WTC11 (cell line): ENCODE measurements around the gene COX7B2. TPM values are rescaled to one million over a fixed set of nuclear protein-coding genes. Genes with fewer than 3 reads are reported as not detected.

Source experiments
- ATAC-seq: fragments of 200-7000 bp; cut with Tn5 transposase; 2 replicates; pipeline ENCODE4 v1.10.0; 2021; ENCODE audit warnings: mild to moderate bottlenecking, moderate library complexity
- CTCF ChIA-PET: fragments of 300-600 bp; sonication (Branson Sonifier 250); formaldehyde crosslinking; loops from one replicate; lab custom pipeline; 2021; ENCODE audit warnings: antibody characterized with exemption; lab: Charles Lee
- POLR2A ChIA-PET: fragments of 350-600 bp; sonication (Branson Sonifier 250); formaldehyde crosslinking; loops from one replicate; lab custom pipeline; 2021; ENCODE audit warnings: antibody characterized with exemption; lab: Charles Lee
- DNase-seq: peaks from one replicate; pipeline ENCODE4 v3.0.0; 2021; ENCODE audit warnings: low spot score
- H3K27ac Mint-ChIP-seq: 2 replicates; pipeline ENCODE4 v1.8.0; 2021; ENCODE audit warnings: mixed read lengths
- H3K27me3 Mint-ChIP-seq: 2 replicates; pipeline ENCODE4 v1.8.0; 2021; ENCODE audit warnings: low read depth, mild to moderate bottlenecking, moderate library complexity, mixed read lengths
- H3K36me3 Mint-ChIP-seq: 2 replicates; pipeline ENCODE4 v1.8.0; 2021; ENCODE audit warnings: mixed read lengths
- H3K4me1 Mint-ChIP-seq: 2 replicates; pipeline ENCODE4 v1.8.0; 2022; ENCODE audit warnings: mixed read lengths
- H3K4me3 Mint-ChIP-seq: 2 replicates; pipeline ENCODE4 v1.8.0; 2021; ENCODE audit warnings: mild to moderate bottlenecking, moderate library complexity, mixed read lengths
- H3K9me3 Mint-ChIP-seq: 2 replicates; pipeline ENCODE4 v1.8.0; 2021; ENCODE audit warnings: mixed read lengths
- CBFB ChIP-seq: sonication (generic); formaldehyde crosslinking; IDR thresholded peaks from 2 replicates; pipeline ENCODE4 v1.8.1; 2022; ENCODE audit warnings: mild to moderate bottlenecking, low read depth, missing genetic modification reagents
- EMX1 ChIP-seq: fragments of 250-450 bp; sonication (Bioruptor Pico); IDR thresholded peaks from 2 replicates; pipeline ENCODE4 v1.8.0; 2021; ENCODE audit warnings: mild to moderate bottlenecking
- GRHL2 ChIP-seq: fragments of 250-450 bp; sonication (Bioruptor Pico); IDR thresholded peaks from 2 replicates; pipeline ENCODE4 v1.8.0; 2022; ENCODE audit warnings: mild to moderate bottlenecking, moderate library complexity; ENCODE audit not compliant: insufficient replicate concordance, severe bottlenecking
- MYBL2 ChIP-seq: sonication (generic); formaldehyde crosslinking; IDR thresholded peaks from 2 replicates; pipeline ENCODE4 v1.8.1; 2023; ENCODE audit warnings: mild to moderate bottlenecking, moderate library complexity, missing genetic modification reagents
- NFATC4 ChIP-seq: fragments of 250-450 bp; sonication (Bioruptor Pico); IDR thresholded peaks from 2 replicates; pipeline ENCODE4 v1.9.0; 2021; ENCODE audit warnings: mild to moderate bottlenecking
- ZNF263 ChIP-seq: sonication (generic); formaldehyde crosslinking; IDR thresholded peaks from 2 replicates; pipeline ENCODE4 v1.8.1; 2022; ENCODE audit warnings: low read depth, mild to moderate bottlenecking, moderate library complexity, missing genetic modification reagents
- ZNF317 ChIP-seq: sonication (generic); formaldehyde crosslinking; IDR thresholded peaks from 2 replicates; pipeline ENCODE4 v1.8.1; 2023; ENCODE audit warnings: low read depth, mild to moderate bottlenecking, moderate library complexity, missing genetic modification reagents, borderline replicate concordance
- total RNA-seq: library from RNA; stranded (reverse); gene quantifications from 3 replicates; pipeline ENCODE4 v1.2.3, GENCODE V29; 2021
- TF ChIP-seq, protein P1 (sequence below): sonication (generic); formaldehyde crosslinking; conservative IDR thresholded peaks from 2 replicates; pipeline ENCODE4 v1.8.1; 2022; ENCODE audit warnings: mild to moderate bottlenecking, missing genetic modification reagents
- TF ChIP-seq, protein P2 (sequence below): sonication (generic); formaldehyde crosslinking; IDR thresholded peaks from 2 replicates; pipeline ENCODE4 v1.8.0; 2023; ENCODE audit warnings: mild to moderate bottlenecking, missing genetic modification reagents
- TF ChIP-seq, protein P3 (sequence below): sonication (generic); formaldehyde crosslinking; IDR thresholded peaks from 2 replicates; pipeline ENCODE4 v1.8.0; 2023; ENCODE audit warnings: missing genetic modification reagents
- TF ChIP-seq, protein P4 (sequence below): fragments of 250-450 bp; sonication (Bioruptor Pico); IDR thresholded peaks from 2 replicates; pipeline ENCODE4 v1.9.0; 2021; ENCODE audit warnings: mild to moderate bottlenecking, borderline replicate concordance
- TF ChIP-seq, protein P5 (sequence below): sonication (generic); formaldehyde crosslinking; IDR thresholded peaks from 2 replicates; pipeline ENCODE4 v1.8.0; 2022; ENCODE audit warnings: mild to moderate bottlenecking, missing genetic modification reagents
- TF ChIP-seq, protein P6 (sequence below): sonication (generic); formaldehyde crosslinking; IDR thresholded peaks from 2 replicates; pipeline ENCODE4 v1.8.1; 2022; ENCODE audit warnings: mild to moderate bottlenecking, missing genetic modification reagents, moderate library complexity, borderline replicate concordance
- TF ChIP-seq, protein P7 (sequence below): sonication (generic); formaldehyde crosslinking; IDR thresholded peaks from 2 replicates; pipeline ENCODE4 v1.8.1; 2023; ENCODE audit warnings: mild to moderate bottlenecking, missing genetic modification reagents, moderate library complexity
- TF ChIP-seq, protein P8 (sequence below): fragments of 250-450 bp; sonication (Bioruptor Pico); IDR thresholded peaks from 2 replicates; pipeline ENCODE4 v1.8.0; 2021; ENCODE audit warnings: mild to moderate bottlenecking
- TF ChIP-seq, protein P9 (sequence below): sonication (generic); formaldehyde crosslinking; IDR thresholded peaks from 2 replicates; pipeline ENCODE4 v1.8.0; 2023; ENCODE audit warnings: missing genetic modification reagents, mild to moderate bottlenecking, borderline replicate concordance

The COX7B2 gene
- total RNA-seq, 1 experiment from 2014 or later = not detected

DNA sequence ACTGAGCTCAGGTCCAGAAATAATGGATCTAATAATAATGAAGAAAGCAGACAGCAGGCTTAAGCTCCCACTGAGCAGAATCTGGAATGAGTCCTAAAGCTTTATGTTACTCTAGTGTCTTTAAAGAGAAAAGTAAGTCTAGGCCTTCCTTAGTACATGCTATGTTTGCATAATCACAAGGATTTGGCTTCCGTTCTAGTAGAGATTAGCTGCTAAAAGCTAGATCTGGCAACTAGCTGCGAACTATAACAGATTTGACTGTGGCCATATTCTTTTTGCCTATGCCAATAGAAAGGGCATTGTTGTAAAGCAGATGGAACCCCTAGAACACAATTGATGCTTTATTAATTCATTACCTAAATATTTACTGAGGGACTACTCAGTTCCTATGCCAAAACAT is 19.0 kb downstream of the COX7B2 start:
- ATAC-seq (no peak), DNase-seq (no peak)
- no peaks in the 10 kb centered on the region for H3K36me3 Mint-ChIP-seq
- ChIA-PET POLR2A (no interaction called here), CTCF (interaction anchor here (0.6 kb wide), 1 partner anchor 674 kb away, joined by 4 read pairs; no protein-coding TSS in a partner anchor)
- H3K4me1 Mint-ChIP-seq = no peaks in the 10 kb centered on the region
- H3K4me3 Mint-ChIP-seq = no peak overlapping the region
- H3K27ac Mint-ChIP-seq = no peak overlapping the region
- H3K27me3 Mint-ChIP-seq = no peaks in the 10 kb centered on the region
- peaks cover 26% of the 10 kb centered on the region for H3K9me3 Mint-ChIP-seq
- TF ChIP-seq CBFB (CRISPR knock-in tag) (no peak), GRHL2 (CRISPR knock-in tag) (no peak), ZNF263 (CRISPR knock-in tag) (no peak), MYBL2 (CRISPR knock-in tag) (no peak), EMX1 (no peak), NFATC4 (CRISPR knock-in tag) (no peak), ZNF317 (CRISPR knock-in tag) (no peak)
- TF ChIP-seq, protein P1, sequence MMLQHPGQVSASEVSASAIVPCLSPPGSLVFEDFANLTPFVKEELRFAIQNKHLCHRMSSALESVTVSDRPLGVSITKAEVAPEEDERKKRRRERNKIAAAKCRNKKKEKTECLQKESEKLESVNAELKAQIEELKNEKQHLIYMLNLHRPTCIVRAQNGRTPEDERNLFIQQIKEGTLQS (CRISPR knock-in tag) = no peak
- TF ChIP-seq, protein P2, sequence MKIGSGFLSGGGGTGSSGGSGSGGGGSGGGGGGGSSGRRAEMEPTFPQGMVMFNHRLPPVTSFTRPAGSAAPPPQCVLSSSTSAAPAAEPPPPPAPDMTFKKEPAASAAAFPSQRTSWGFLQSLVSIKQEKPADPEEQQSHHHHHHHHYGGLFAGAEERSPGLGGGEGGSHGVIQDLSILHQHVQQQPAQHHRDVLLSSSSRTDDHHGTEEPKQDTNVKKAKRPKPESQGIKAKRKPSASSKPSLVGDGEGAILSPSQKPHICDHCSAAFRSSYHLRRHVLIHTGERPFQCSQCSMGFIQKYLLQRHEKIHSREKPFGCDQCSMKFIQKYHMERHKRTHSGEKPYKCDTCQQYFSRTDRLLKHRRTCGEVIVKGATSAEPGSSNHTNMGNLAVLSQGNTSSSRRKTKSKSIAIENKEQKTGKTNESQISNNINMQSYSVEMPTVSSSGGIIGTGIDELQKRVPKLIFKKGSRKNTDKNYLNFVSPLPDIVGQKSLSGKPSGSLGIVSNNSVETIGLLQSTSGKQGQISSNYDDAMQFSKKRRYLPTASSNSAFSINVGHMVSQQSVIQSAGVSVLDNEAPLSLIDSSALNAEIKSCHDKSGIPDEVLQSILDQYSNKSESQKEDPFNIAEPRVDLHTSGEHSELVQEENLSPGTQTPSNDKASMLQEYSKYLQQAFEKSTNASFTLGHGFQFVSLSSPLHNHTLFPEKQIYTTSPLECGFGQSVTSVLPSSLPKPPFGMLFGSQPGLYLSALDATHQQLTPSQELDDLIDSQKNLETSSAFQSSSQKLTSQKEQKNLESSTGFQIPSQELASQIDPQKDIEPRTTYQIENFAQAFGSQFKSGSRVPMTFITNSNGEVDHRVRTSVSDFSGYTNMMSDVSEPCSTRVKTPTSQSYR (CRISPR knock-in tag) = no peak
- TF ChIP-seq, protein P3, sequence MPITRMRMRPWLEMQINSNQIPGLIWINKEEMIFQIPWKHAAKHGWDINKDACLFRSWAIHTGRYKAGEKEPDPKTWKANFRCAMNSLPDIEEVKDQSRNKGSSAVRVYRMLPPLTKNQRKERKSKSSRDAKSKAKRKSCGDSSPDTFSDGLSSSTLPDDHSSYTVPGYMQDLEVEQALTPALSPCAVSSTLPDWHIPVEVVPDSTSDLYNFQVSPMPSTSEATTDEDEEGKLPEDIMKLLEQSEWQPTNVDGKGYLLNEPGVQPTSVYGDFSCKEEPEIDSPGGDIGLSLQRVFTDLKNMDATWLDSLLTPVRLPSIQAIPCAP (CRISPR knock-in tag) = no peak
- TF ChIP-seq, protein P4, sequence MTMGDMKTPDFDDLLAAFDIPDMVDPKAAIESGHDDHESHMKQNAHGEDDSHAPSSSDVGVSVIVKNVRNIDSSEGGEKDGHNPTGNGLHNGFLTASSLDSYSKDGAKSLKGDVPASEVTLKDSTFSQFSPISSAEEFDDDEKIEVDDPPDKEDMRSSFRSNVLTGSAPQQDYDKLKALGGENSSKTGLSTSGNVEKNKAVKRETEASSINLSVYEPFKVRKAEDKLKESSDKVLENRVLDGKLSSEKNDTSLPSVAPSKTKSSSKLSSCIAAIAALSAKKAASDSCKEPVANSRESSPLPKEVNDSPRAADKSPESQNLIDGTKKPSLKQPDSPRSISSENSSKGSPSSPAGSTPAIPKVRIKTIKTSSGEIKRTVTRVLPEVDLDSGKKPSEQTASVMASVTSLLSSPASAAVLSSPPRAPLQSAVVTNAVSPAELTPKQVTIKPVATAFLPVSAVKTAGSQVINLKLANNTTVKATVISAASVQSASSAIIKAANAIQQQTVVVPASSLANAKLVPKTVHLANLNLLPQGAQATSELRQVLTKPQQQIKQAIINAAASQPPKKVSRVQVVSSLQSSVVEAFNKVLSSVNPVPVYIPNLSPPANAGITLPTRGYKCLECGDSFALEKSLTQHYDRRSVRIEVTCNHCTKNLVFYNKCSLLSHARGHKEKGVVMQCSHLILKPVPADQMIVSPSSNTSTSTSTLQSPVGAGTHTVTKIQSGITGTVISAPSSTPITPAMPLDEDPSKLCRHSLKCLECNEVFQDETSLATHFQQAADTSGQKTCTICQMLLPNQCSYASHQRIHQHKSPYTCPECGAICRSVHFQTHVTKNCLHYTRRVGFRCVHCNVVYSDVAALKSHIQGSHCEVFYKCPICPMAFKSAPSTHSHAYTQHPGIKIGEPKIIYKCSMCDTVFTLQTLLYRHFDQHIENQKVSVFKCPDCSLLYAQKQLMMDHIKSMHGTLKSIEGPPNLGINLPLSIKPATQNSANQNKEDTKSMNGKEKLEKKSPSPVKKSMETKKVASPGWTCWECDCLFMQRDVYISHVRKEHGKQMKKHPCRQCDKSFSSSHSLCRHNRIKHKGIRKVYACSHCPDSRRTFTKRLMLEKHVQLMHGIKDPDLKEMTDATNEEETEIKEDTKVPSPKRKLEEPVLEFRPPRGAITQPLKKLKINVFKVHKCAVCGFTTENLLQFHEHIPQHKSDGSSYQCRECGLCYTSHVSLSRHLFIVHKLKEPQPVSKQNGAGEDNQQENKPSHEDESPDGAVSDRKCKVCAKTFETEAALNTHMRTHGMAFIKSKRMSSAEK (CRISPR knock-in tag) = no peak
- TF ChIP-seq, protein P5, sequence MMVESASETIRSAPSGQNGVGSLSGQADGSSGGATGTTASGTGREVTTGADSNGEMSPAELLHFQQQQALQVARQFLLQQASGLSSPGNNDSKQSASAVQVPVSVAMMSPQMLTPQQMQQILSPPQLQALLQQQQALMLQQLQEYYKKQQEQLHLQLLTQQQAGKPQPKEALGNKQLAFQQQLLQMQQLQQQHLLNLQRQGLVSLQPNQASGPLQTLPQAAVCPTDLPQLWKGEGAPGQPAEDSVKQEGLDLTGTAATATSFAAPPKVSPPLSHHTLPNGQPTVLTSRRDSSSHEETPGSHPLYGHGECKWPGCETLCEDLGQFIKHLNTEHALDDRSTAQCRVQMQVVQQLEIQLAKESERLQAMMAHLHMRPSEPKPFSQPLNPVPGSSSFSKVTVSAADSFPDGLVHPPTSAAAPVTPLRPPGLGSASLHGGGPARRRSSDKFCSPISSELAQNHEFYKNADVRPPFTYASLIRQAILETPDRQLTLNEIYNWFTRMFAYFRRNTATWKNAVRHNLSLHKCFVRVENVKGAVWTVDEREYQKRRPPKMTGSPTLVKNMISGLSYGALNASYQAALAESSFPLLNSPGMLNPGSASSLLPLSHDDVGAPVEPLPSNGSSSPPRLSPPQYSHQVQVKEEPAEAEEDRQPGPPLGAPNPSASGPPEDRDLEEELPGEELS (CRISPR knock-in tag) = no peak
- TF ChIP-seq, protein P6, sequence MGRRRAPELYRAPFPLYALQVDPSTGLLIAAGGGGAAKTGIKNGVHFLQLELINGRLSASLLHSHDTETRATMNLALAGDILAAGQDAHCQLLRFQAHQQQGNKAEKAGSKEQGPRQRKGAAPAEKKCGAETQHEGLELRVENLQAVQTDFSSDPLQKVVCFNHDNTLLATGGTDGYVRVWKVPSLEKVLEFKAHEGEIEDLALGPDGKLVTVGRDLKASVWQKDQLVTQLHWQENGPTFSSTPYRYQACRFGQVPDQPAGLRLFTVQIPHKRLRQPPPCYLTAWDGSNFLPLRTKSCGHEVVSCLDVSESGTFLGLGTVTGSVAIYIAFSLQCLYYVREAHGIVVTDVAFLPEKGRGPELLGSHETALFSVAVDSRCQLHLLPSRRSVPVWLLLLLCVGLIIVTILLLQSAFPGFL = no peak
- TF ChIP-seq, protein P7, sequence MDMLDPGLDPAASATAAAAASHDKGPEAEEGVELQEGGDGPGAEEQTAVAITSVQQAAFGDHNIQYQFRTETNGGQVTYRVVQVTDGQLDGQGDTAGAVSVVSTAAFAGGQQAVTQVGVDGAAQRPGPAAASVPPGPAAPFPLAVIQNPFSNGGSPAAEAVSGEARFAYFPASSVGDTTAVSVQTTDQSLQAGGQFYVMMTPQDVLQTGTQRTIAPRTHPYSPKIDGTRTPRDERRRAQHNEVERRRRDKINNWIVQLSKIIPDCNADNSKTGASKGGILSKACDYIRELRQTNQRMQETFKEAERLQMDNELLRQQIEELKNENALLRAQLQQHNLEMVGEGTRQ (CRISPR knock-in tag) = no peak
- TF ChIP-seq, protein P8, sequence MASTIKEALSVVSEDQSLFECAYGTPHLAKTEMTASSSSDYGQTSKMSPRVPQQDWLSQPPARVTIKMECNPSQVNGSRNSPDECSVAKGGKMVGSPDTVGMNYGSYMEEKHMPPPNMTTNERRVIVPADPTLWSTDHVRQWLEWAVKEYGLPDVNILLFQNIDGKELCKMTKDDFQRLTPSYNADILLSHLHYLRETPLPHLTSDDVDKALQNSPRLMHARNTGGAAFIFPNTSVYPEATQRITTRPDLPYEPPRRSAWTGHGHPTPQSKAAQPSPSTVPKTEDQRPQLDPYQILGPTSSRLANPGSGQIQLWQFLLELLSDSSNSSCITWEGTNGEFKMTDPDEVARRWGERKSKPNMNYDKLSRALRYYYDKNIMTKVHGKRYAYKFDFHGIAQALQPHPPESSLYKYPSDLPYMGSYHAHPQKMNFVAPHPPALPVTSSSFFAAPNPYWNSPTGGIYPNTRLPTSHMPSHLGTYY (CRISPR knock-in tag) = no peak
- TF ChIP-seq, protein P9, sequence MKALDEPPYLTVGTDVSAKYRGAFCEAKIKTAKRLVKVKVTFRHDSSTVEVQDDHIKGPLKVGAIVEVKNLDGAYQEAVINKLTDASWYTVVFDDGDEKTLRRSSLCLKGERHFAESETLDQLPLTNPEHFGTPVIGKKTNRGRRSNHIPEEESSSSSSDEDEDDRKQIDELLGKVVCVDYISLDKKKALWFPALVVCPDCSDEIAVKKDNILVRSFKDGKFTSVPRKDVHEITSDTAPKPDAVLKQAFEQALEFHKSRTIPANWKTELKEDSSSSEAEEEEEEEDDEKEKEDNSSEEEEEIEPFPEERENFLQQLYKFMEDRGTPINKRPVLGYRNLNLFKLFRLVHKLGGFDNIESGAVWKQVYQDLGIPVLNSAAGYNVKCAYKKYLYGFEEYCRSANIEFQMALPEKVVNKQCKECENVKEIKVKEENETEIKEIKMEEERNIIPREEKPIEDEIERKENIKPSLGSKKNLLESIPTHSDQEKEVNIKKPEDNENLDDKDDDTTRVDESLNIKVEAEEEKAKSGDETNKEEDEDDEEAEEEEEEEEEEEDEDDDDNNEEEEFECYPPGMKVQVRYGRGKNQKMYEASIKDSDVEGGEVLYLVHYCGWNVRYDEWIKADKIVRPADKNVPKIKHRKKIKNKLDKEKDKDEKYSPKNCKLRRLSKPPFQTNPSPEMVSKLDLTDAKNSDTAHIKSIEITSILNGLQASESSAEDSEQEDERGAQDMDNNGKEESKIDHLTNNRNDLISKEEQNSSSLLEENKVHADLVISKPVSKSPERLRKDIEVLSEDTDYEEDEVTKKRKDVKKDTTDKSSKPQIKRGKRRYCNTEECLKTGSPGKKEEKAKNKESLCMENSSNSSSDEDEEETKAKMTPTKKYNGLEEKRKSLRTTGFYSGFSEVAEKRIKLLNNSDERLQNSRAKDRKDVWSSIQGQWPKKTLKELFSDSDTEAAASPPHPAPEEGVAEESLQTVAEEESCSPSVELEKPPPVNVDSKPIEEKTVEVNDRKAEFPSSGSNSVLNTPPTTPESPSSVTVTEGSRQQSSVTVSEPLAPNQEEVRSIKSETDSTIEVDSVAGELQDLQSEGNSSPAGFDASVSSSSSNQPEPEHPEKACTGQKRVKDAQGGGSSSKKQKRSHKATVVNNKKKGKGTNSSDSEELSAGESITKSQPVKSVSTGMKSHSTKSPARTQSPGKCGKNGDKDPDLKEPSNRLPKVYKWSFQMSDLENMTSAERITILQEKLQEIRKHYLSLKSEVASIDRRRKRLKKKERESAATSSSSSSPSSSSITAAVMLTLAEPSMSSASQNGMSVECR (CRISPR knock-in tag) = no peak
